B cell (primary cell): ENCODE measurements around the gene KIRREL3. TPM values are rescaled to one million over a fixed set of nuclear protein-coding genes. Genes with fewer than 3 reads are reported as not detected.

Experiments used
- ATAC-seq: fragments of 200-7000 bp; cut with Tn5 transposase; one replicate; pipeline ENCODE4 v1.10.0; 2021; ENCODE audit warnings: low read depth, mild to moderate bottlenecking, moderate number of reproducible peaks, moderate library complexity
- CTCF ChIA-PET: fragments of 350-600 bp; sonication (Branson Sonifier 250); formaldehyde crosslinking; loops from one replicate; lab custom pipeline; 2021; ENCODE audit warnings: antibody characterized with exemption, inconsistent platforms; lab: Charles Lee
- POLR2A ChIA-PET: fragments of 350-600 bp; sonication (Branson Sonifier 250); formaldehyde crosslinking; loops from one replicate; lab custom pipeline; 2021; ENCODE audit warnings: antibody characterized with exemption; lab: Charles Lee
- DNase-seq: peaks from one replicate; pipeline ENCODE4 v3.0.0; 2013
- H2AFZ ChIP-seq: 2 replicates; pipeline ENCODE4 v1.6.1; 2012; ENCODE audit warnings: mild to moderate bottlenecking, low read depth, low read length; ENCODE audit not compliant: insufficient read depth, poor library complexity, severe bottlenecking
- H3K27ac ChIP-seq, 2 donors: 1 replicate in 1 of 2; 2 replicates in 1 of 2; pipeline ENCODE4 v1.5.1; 2012 to 2013; ENCODE audit warnings: low read length in 2 of 2, mild to moderate bottlenecking in 2 of 2, moderate library complexity in 1 of 2
- H3K27me3 ChIP-seq, 4 experiments: fragments of 200-600 bp in 1 of 4; sonication (generic) in 1 of 4; replicated peaks in 1 of 4; 1 replicate in 2 of 4; 2 replicates in 2 of 4; pipeline versions ENCODE4 v1.6.1 to v1.7.0; 2013 to 2016; ENCODE audit warnings: low read length in 3 of 4, mild to moderate bottlenecking in 2 of 4, mixed read lengths in 1 of 4, moderate library complexity in 1 of 4; ENCODE audit not compliant: insufficient read depth in 4 of 4, control insufficient read depth in 3 of 4; ENCODE audit errors: control extremely low read depth in 1 of 4
- H3K36me3 ChIP-seq, 2 experiments: replicated peaks in 1 of 2; 1 replicate in 1 of 2; 2 replicates in 1 of 2; pipeline versions ENCODE4 v1.6.1 to v1.7.1; 2013; ENCODE audit warnings: low read length in 1 of 2; ENCODE audit not compliant: insufficient read depth in 2 of 2, control insufficient read depth in 1 of 2; ENCODE audit errors: control extremely low read depth in 1 of 2, extremely low read depth in 1 of 2
- H3K4me1 ChIP-seq, 2 donors: fragments of 200-600 bp in 1 of 2; sonication (generic) in 1 of 2; 1 replicate in 1 of 2; 2 replicates in 1 of 2; pipeline versions ENCODE4 v1.5.1 to v1.6.1; 2013 to 2017; ENCODE audit warnings: low read length in 2 of 2; ENCODE audit not compliant: control insufficient read depth in 2 of 2, insufficient read depth in 2 of 2
- H3K4me2 ChIP-seq: replicated peaks from 2 replicates; pipeline ENCODE3; 2012; ENCODE audit warnings: mild to moderate bottlenecking, low read depth, low read length; ENCODE audit not compliant: poor library complexity, severe bottlenecking
- H3K4me3 ChIP-seq, 5 experiments: fragments of 200-600 bp in 1 of 5; sonication (generic) in 1 of 5; 1 replicate in 3 of 5; 2 replicates in 2 of 5; pipeline versions ENCODE4 v1.5.1 to v1.7.0; 2011 to 2016; ENCODE audit warnings: low read length in 4 of 5, mild to moderate bottlenecking in 4 of 5, low read depth in 2 of 5, control low read depth in 1 of 5, moderate library complexity in 1 of 5; ENCODE audit not compliant: insufficient read depth in 1 of 5; ENCODE audit errors: control extremely low read depth in 1 of 5, extremely low read depth in 1 of 5
- H3K79me2 ChIP-seq: fragments of 200-600 bp; sonication (generic); one replicate; pipeline ENCODE4 v1.6.0; 2016; ENCODE audit warnings: low read length; ENCODE audit not compliant: control insufficient read depth, insufficient read depth
- H3K9ac ChIP-seq: fragments of 200-600 bp; sonication (generic); 2 replicates; pipeline ENCODE4 v1.6.1; 2017; ENCODE audit warnings: mild to moderate bottlenecking, low read length, moderate library complexity
- H3K9me3 ChIP-seq, 3 donors: one replicate each; pipeline versions ENCODE4 v1.6.1 to v1.7.1; 2013; ENCODE audit warnings: low read length in 2 of 3; ENCODE audit not compliant: control insufficient read depth in 2 of 3, insufficient read depth in 1 of 3; ENCODE audit errors: control extremely low read depth in 1 of 3
- H4K20me1 ChIP-seq: 2 replicates; pipeline ENCODE4 v1.6.0; 2012; ENCODE audit warnings: mild to moderate bottlenecking, low read length; ENCODE audit not compliant: insufficient read depth, control insufficient read depth, poor library complexity, severe bottlenecking
- H3K27ac Mint-ChIP-seq: one replicate; pipeline ENCODE4 v1.8.0; 2021; ENCODE audit warnings: mixed read lengths
- H3K27me3 Mint-ChIP-seq: one replicate; pipeline ENCODE4 v1.8.0; 2021; ENCODE audit warnings: mixed read lengths
- H3K4me1 Mint-ChIP-seq: one replicate; pipeline ENCODE4 v1.8.0; 2021; ENCODE audit warnings: mixed read lengths
- H3K4me3 Mint-ChIP-seq: one replicate; pipeline ENCODE4 v1.8.0; 2021; ENCODE audit warnings: mixed read lengths
- H3K9me3 Mint-ChIP-seq: one replicate; pipeline ENCODE4 v1.8.0; 2022; ENCODE audit warnings: mixed read lengths; ENCODE audit not compliant: insufficient read depth
- EZH2 ChIP-seq: IDR thresholded peaks from 2 replicates; pipeline ENCODE4 v1.6.1; 2012; ENCODE audit warnings: borderline replicate concordance, low read depth, mild to moderate bottlenecking, moderate library complexity, low read length; ENCODE audit not compliant: insufficient read depth, poor library complexity, severe bottlenecking
- WGBS: methylation state at CpG from one replicate; pipeline ENCODE4 v1.1.5; 2013; ENCODE audit warnings: missing lambda C conversion rate; ENCODE audit not compliant: insufficient coverage; 5-methylcytosine and 5-hydroxymethylcytosine counted together
- intact Hi-C: fragments of 100-400 bp; cut with micrococcal nuclease; formaldehyde crosslinking; loops from one replicate; pipeline ENCODE4 v1.10.0; 2022
- polyA plus RNA-seq: library from polyadenylated mRNA; depleted of rRNA; stranded (reverse); fragments of >200 nt; gene quantifications from 2 replicates; pipeline ENCODE4 v1.2.3, GENCODE V29; 2012
- total RNA-seq, 2 donors: library from RNA; stranded (reverse); fragments of 120-200 nt in 1 of 2; gene quantifications; 1 replicate in 1 of 2; 2 replicates in 1 of 2; pipeline versions ENCODE4 v1.2.3 to v1.2.4, GENCODE V29; 2013 to 2022
- TF ChIP-seq, protein P1 (sequence below): fragments of 200-600 bp; IDR thresholded peaks from one replicate; pipeline ENCODE4 v1.8.0; 2022; ENCODE audit warnings: antibody characterized with exemption, mild to moderate bottlenecking

The KIRREL3 gene
- total and polyA plus RNA-seq, 2 donors (not counting 1 experiment from before 2014, with no cell fraction given), result not detected

GRCh38 chr11:126419801-126420697 lies 580.5 kb downstream of the KIRREL3 start:
- Mint-ChIP-seq H3K9me3 (no peaks in the 10 kb centered on the region), H3K27me3 (peaks cover 6% of the 10 kb centered on the region), H3K4me1 (peaks cover 25% of the 10 kb centered on the region), H3K4me3 (peak overlapping the region; percentile 24), H3K27ac (no peak overlapping the region)
- no peaks in the 10 kb centered on the region for H3K36me3 ChIP-seq
- 44% methylated on average over 10 of the region's 11 CpGs for WGBS
- intact Hi-C loops, result no loop called here
- TF ChIP-seq EZH2, result no peak
- TF ChIP-seq, protein P1, sequence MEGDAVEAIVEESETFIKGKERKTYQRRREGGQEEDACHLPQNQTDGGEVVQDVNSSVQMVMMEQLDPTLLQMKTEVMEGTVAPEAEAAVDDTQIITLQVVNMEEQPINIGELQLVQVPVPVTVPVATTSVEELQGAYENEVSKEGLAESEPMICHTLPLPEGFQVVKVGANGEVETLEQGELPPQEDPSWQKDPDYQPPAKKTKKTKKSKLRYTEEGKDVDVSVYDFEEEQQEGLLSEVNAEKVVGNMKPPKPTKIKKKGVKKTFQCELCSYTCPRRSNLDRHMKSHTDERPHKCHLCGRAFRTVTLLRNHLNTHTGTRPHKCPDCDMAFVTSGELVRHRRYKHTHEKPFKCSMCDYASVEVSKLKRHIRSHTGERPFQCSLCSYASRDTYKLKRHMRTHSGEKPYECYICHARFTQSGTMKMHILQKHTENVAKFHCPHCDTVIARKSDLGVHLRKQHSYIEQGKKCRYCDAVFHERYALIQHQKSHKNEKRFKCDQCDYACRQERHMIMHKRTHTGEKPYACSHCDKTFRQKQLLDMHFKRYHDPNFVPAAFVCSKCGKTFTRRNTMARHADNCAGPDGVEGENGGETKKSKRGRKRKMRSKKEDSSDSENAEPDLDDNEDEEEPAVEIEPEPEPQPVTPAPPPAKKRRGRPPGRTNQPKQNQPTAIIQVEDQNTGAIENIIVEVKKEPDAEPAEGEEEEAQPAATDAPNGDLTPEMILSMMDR, result no peak
- peaks cover 0 to 15% (median 0%) of the 10 kb centered on the region in 4 experiments for H3K27me3 ChIP-seq
- ChIA-PET POLR2A (interaction anchor here (0.7 kb wide), 1 partner anchor 163 kb away, joined by 4 read pairs; no protein-coding TSS in a partner anchor), CTCF (interaction anchor here (0.6 to 1.2 kb wide), 5 partner anchors 21 to 969 kb away, joined by 3 to 6 read pairs (median 3); no protein-coding TSS in a partner anchor)
- no peak overlapping the region for H2AFZ ChIP-seq
- H4K20me1 ChIP-seq, result no peaks in the 10 kb centered on the region
- H3K4me2 ChIP-seq, result peak overlapping the region; percentile 53
- peaks cover 0 to 2% (median 0%) of the 10 kb centered on the region in 3 donors for H3K9me3 ChIP-seq
- ATAC-seq (peak; percentile 19), DNase-seq (peak; percentile 38)
- H3K27ac ChIP-seq, result no peak overlapping the region
- no peaks in the 10 kb centered on the region for H3K79me2 ChIP-seq
- peaks cover 22 to 25% of the 10 kb centered on the region in 2 donors for H3K4me1 ChIP-seq
- H3K4me3 ChIP-seq, result no peak overlapping the region
- no peak overlapping the region for H3K9ac ChIP-seq

DNA sequence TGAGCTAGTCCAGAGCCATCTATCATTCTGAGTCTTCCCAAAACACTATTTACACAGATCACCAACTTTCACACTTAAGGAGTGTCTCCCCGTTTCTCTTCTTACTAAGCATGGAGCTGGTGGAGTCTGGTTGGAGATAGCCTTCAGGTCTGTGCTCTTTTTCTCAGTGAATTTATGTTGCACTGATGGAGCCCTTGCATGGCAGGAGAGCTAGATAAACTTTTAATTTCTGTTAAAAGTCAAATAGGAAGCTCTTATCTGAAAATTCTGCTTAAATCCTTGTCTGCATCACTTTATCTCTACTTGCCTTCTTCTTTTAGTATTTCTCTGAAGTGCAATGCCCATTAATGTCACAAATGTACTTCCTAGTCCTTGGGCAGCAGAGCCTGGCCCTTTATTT lies 581.7 kb downstream of the KIRREL3 start:
- H3K36me3 ChIP-seq, result no peaks in the 10 kb centered on the region

More for the DNA sequence above, 581.7 kb downstream of the KIRREL3 start:
- H3K27ac Mint-ChIP-seq, result no peak overlapping the region
- Histone ChIP-seq H3K27me3 (peaks cover 0 to 18% (median 0%) of the 10 kb centered on the region in 4 experiments), H3K4me1 (peaks cover 22 to 25% of the 10 kb centered on the region in 2 donors), H3K79me2 (no peaks in the 10 kb centered on the region), H3K27ac (no peak overlapping the region), H3K4me3 (no peak overlapping the region), H2AFZ (no peak overlapping the region), H4K20me1 (no peaks in the 10 kb centered on the region), H3K9me3 (peaks cover 0 to 2% (median 0%) of the 10 kb centered on the region in 3 donors), H3K9ac (no peak overlapping the region), H3K4me2 (no peak overlapping the region)
- no CpG with 5 or more reads among the region's 1 CpG for WGBS
- H3K27me3 Mint-ChIP-seq, result peaks cover 6% of the 10 kb centered on the region
- TF ChIP-seq EZH2, result no peak
- TF ChIP-seq, protein P1, result no peak
- no peaks in the 10 kb centered on the region for H3K9me3 Mint-ChIP-seq
- peaks cover 25% of the 10 kb centered on the region for H3K4me1 Mint-ChIP-seq
- ChIA-PET CTCF (interaction anchor here (0.6 to 1.2 kb wide), 2 partner anchors 108 to 1465 kb away, joined by 3 read pairs; partner anchors contain the start of gene CCDC15), POLR2A (no interaction called here)
- H3K4me3 Mint-ChIP-seq, result no peak overlapping the region
- DNase-seq, result no peak
- intact Hi-C loops, result no loop called here
- no peak for ATAC-seq
